ENCODE measurements around the gene CHN1.

CHN1 gene

DNA sequence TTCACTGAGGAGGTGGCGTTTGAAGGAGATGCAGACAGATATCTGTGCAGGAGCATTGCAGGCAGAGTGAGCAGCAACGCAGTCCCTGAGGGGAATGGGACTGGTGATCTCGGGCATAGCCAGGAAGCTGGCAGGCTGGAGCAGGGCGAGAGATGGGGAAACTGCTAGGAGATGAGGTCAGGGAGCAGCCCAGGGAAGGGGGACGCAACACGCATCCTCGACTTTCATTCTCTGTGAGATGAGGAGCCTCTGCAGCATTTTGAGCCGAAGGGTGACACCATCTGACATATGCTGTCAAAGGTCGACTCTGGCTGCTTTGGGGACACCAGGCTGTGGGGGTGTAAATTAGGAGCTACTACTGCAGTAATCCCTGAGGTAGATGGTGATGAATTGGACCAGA lies 236.6 kb downstream of the CHN1 start:
- DNase-seq (ENCODE audit: low read depth, low spot score): no peak

DNA sequence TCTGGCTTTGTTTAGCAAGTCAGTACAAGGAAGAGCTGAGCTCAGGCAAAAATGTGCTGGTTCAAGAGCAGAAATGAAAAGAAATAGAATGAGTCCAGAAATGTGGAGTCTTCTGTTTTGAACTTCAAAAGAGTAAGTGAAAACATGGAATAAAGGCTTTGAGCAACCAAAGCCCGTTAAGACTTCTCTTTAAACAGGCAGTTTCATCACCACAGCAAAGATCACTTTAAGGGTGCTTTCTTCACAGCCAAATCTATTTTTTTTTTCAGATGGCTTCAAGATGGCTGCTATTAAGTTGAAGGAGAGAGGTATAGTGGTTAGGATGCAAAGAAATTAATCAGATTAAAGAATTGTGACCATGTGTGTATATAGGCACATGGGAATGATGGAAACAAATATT lies 238.9 kb downstream of the CHN1 start:
- DNase-seq (ENCODE audit: low read depth, low spot score): no peak

- DNase-seq (ENCODE audit: low read depth, low spot score): no peak
Measured at GRCh38 chr2:174765576-174765975, 239.6 kb downstream of the CHN1 start.

- no peak for DNase-seq (ENCODE audit: low read depth, low spot score)
Measured at GRCh38 chr2:174764280-174765255, 240.6 kb downstream of the CHN1 start, which contains the start of gene CHRNA1. Gene CHRNA1, minus strand, starts transcription at chr2:174764472. Its CDS starts 78 bp downstream, at chr2:174764394.

DNA sequence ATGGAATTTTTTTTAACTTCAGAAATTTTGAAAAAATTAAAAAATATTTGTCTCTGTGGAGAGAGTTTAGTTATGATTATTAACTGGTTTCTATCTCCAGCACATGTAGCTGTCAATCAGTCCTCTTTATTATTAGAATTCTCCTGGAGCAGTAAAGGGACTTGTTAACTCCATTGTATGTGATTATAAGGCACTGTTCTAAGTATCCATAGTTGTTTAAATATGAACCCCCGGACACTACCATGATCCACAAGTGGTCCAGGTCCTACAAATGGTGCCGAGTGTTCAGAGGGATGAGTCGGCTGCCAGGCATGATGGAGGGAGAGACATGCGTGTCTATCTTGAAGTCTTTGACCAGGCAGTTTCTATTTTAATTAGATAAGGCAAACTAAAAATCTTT lies 241.4 kb downstream of the CHN1 start:
- DNase-seq (ENCODE audit: low read depth, low spot score): no peak

DNA sequence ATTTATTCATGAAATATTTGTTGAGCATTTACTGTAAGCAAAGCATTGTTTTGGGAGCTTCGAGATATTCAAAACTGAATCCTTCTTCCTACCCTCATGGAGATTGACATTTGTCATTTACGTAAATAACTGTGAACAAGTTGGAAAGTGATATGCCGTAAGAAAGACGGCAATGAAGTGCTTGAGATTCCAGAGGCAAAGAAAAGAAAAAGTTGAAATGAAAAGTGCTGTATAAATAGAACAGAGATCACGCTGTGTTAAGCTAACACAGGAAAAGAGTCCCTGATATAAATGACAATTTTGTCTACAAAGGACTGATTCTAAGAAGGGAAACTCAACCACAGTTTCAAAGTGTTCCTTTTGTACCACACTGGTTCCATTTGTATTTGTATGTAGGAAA lies 242.7 kb downstream of the CHN1 start:
- no peak for DNase-seq (ENCODE audit: low read depth, low spot score)

GRCh38 chr2:174761837-174762236 lies 243.3 kb downstream of the CHN1 start:
- no peak for DNase-seq (ENCODE audit: low read depth, low spot score)

DNA sequence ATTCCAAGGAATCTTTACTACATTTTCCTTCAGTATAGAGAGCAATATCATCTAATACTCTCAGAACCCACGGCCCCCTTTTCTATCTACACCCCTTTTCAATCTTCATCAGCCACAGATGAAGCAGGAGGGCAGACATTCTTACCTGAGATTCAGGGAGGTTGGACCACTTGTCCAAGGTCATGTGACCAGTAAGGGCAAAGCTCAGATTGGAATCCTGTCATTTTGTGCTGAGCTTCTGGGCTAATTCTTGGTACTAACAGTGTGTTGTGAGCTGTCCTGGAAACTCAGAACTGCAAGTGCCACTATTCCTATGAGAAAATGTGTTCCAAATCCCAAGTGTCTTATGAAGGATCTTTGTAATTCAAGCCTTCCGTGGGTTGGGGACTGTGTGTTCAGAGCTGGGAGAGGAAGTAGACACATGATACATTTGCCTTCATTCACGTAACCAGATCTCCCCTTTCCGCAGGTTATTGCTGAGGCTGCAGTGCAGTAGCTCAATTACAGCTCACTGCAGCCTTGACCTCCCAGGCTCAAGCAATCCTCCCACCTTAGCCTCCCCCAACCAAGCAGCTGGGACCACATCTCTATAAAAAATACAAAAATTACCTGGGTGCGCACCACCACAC lies 244.2 kb downstream of the CHN1 start:
- DNase-seq (ENCODE audit: low read depth, low spot score): no peak

- DNase-seq (ENCODE audit: low read depth, low spot score): no peak
Measured at GRCh38 chr2:174759381-174760065, 245.7 kb downstream of the CHN1 start.

- DNase-seq (ENCODE audit: low read depth, low spot score): no peak
Measured at GRCh38 chr2:174756743-174757142, 248.4 kb downstream of the CHN1 start.

DNA sequence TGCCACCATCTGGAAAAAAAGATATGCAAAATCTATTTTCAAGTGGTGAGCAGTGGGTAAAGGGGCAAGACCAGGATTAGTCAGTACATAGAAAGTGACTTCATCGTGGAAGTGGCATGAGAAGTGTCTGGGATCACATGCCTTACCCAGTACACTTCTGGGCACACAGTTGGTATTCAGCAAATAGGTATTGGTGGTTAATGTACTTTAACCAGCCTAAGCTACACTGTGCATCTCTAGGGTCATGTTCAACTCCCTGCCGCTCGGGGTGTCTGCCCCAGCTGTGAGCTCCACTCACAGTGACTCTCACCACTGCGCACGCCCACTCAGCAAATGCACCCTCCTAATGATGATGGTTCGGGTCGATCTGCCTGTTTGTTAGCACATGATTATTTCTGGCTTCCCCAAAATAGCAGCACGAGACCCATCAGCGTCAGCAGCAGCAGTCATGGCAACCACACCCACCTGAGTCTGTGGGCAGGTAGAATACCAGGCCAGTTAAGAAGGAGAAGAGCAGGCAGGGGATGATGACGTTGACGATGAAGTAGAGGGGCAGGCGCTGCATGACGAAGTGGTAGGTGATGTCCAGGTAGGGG lies 252.0 kb downstream of the CHN1 start:
- DNase-seq (ENCODE audit: low read depth, low spot score): no peak

- no peak for DNase-seq (ENCODE audit: low read depth, low spot score)
Measured at GRCh38 chr2:174752403-174753037, 252.7 kb downstream of the CHN1 start.

GRCh38 chr2:174750923-174751441 lies 254.2 kb downstream of the CHN1 start:
- DNase-seq (ENCODE audit: low read depth, low spot score): no peak

DNA sequence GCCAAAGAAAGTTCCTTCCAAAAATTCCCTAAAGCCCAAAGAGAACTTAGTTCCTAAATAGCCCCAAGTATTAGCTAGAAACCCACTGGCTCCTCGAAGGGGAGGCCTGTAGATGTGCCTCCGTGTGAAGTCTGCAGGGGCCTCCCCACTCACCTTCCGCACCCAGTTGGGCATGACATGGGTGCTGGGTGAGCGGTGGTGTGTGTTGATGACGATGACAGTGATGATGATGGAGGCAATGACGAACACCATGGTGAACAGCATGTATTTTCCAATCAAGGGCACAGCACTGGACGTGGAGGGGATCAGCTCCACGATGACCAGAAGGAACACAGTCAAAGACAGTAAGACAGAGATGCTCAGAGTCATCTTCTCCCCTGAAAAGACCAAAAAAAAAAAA lies 255.4 kb downstream of the CHN1 start:
- no peak for DNase-seq (ENCODE audit: low read depth, low spot score)

DNA sequence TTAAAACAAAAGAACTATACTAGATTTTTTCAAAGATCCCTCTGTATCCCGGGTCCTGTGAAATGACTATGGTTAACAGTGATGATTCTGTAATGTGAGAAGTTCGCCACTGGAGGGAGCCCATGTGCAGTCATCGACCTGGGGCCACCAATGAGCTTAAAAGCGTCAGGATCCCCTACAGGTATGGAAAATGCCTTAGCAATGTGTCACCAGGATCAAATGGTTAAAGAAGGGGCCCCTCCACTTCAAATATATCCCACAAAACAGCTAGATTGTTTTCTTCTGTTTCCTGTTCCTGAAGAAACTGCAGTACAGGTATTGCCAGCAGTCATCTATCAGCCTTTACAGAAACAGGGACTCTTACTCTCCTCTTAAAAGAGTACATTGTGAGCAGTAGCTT lies 256.2 kb downstream of the CHN1 start:
- peak; percentile 48 for DNase-seq (ENCODE audit: low read depth, low spot score)

Measured in activated CD4-positive, CD25-positive, alpha-beta regulatory T cell treated with anti-CD3 and anti-CD28 coated beads, Interleukin-2, amount 50 U/mL, for 16 hours (primary cell).